ENCODE measurements around the gene EFR3B. TPM values are rescaled to one million over a fixed set of nuclear protein-coding genes. Genes with fewer than 3 reads are reported as not detected.

EFR3B gene
- total and polyA plus RNA-seq, 2 donors from 2014 or later, result 0.39 to 1.1 TPM

- FAIRE-seq (no peak), DNase-seq (peak in 1 of 5 donors; percentile 29)
- Histone ChIP-seq H3K27ac (ENCODE audit: low read depth in 2 of 2, low read length in 2 of 2) (no peak overlapping the region), H3K9ac (ENCODE audit: low read length in 3 of 3) (no peak overlapping the region), H3K4me1 (ENCODE audit: control insufficient read depth in 2 of 3, insufficient read depth in 2 of 3, low read depth in 1 of 3, low read length in 3 of 3) (no peaks in the 10 kb centered on the region), H3K36me3 (ENCODE audit: control insufficient read depth in 2 of 3, insufficient read depth in 3 of 3, low read length in 3 of 3) (no peaks in the 10 kb centered on the region), H3K4me3 (ENCODE audit: low read length in 3 of 3) (no peak overlapping the region), H3K9me3 (ENCODE audit: control insufficient read depth in 2 of 3, insufficient read depth in 1 of 3, low read length in 3 of 3) (no peaks in the 10 kb centered on the region), H3K27me3 (ENCODE audit: control insufficient read depth, insufficient read depth, low read length) (no peaks in the 10 kb centered on the region)
- intact Hi-C loops (cut with DNase I), result no loop called here
- TF ChIP-seq, protein P1, sequence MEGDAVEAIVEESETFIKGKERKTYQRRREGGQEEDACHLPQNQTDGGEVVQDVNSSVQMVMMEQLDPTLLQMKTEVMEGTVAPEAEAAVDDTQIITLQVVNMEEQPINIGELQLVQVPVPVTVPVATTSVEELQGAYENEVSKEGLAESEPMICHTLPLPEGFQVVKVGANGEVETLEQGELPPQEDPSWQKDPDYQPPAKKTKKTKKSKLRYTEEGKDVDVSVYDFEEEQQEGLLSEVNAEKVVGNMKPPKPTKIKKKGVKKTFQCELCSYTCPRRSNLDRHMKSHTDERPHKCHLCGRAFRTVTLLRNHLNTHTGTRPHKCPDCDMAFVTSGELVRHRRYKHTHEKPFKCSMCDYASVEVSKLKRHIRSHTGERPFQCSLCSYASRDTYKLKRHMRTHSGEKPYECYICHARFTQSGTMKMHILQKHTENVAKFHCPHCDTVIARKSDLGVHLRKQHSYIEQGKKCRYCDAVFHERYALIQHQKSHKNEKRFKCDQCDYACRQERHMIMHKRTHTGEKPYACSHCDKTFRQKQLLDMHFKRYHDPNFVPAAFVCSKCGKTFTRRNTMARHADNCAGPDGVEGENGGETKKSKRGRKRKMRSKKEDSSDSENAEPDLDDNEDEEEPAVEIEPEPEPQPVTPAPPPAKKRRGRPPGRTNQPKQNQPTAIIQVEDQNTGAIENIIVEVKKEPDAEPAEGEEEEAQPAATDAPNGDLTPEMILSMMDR (IDR thresholded peaks at IDR 0.05; ENCODE audit: borderline replicate concordance, extremely low read depth, insufficient read depth), result no peak
These were observed 23.2 kb upstream of the EFR3B start for GRCh38 chr2:25018681-25019080.

GRCh38 chr2:25021791-25022362 is 20.0 kb upstream of the EFR3B start:
- Histone ChIP-seq H3K4me1 (ENCODE audit: control insufficient read depth in 2 of 3, insufficient read depth in 2 of 3, low read depth in 1 of 3, low read length in 3 of 3) (no peaks in the 10 kb centered on the region), H3K9me3 (ENCODE audit: control insufficient read depth in 2 of 3, insufficient read depth in 1 of 3, low read length in 3 of 3) (no peaks in the 10 kb centered on the region), H3K4me3 (ENCODE audit: low read length in 3 of 3) (no peak overlapping the region), H3K27ac (ENCODE audit: low read depth in 2 of 2, low read length in 2 of 2) (no peak overlapping the region), H3K27me3 (ENCODE audit: control insufficient read depth, insufficient read depth, low read length) (no peaks in the 10 kb centered on the region), H3K9ac (ENCODE audit: low read length in 3 of 3) (no peak overlapping the region), H3K36me3 (ENCODE audit: control insufficient read depth in 2 of 3, insufficient read depth in 3 of 3, low read length in 3 of 3) (no peaks in the 10 kb centered on the region)
- TF ChIP-seq, protein P1 (IDR thresholded peaks at IDR 0.05; ENCODE audit: borderline replicate concordance, extremely low read depth, insufficient read depth), result no peak
- DNase-seq (no peak), FAIRE-seq (no peak)
- intact Hi-C loops (cut with DNase I), result no loop called here

DNA sequence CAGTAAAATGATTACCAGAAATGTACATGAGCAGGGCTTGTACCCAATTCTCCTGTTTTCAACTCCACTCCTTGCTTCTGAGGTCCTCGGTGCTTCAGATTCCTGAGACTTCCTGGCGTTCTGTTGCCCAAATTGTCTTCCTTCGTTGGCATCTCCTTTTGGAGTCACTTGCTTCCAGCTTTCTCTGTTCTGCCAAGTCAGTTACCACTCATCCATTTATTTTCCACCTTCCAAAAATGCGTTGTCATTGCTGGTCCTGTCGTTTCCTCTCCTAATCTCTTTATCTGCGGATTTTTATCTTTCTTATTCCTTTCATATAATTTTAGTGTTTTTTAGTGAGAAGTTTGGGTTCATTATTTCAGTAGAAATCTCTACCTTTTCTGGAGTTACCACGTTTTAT is 18.5 kb upstream of the EFR3B start:
- H3K36me3 ChIP-seq (ENCODE audit: control insufficient read depth in 2 of 3, insufficient read depth in 3 of 3, low read length in 3 of 3), result no peaks in the 10 kb centered on the region
- no peaks in the 10 kb centered on the region for H3K4me1 ChIP-seq (ENCODE audit: control insufficient read depth in 2 of 3, insufficient read depth in 2 of 3, low read depth in 1 of 3, low read length in 3 of 3)
- H3K27me3 ChIP-seq (ENCODE audit: control insufficient read depth, insufficient read depth, low read length), result no peaks in the 10 kb centered on the region
- H3K4me3 ChIP-seq (ENCODE audit: low read length in 3 of 3), result no peak overlapping the region
- intact Hi-C loops (cut with DNase I), result no loop called here
- no peaks in the 10 kb centered on the region for H3K9me3 ChIP-seq (ENCODE audit: control insufficient read depth in 2 of 3, insufficient read depth in 1 of 3, low read length in 3 of 3)
- H3K9ac ChIP-seq (ENCODE audit: low read length in 3 of 3), result no peak overlapping the region
- TF ChIP-seq, protein P1 (IDR thresholded peaks at IDR 0.05; ENCODE audit: borderline replicate concordance, extremely low read depth, insufficient read depth), result no peak
- DNase-seq (no peak), FAIRE-seq (no peak)
- H3K27ac ChIP-seq (ENCODE audit: low read depth in 2 of 2, low read length in 2 of 2), result no peak overlapping the region
